ENCODE data around the gene CENPW. TPM values are rescaled to one million over a fixed set of nuclear protein-coding genes. Genes with fewer than 3 reads are reported as not detected.

Gene CENPW
- total RNA-seq, 1 donor from 2014 or later = not detected

GRCh38 chr6:126333729-126334128 lies 6.2 kb upstream of the CENPW start:
- no peaks in the 10 kb centered on the region for H3K9me3 ChIP-seq
- no peaks in the 10 kb centered on the region for H3K27me3 ChIP-seq
- no peaks in the 10 kb centered on the region for H3K36me3 ChIP-seq
- intact Hi-C loops (cut with DNase I) = loop anchor here (10.0 kb wide), 1 partner anchor 299 kb away; no protein-coding TSS in a partner anchor
- no peaks in the 10 kb centered on the region for H3K4me1 ChIP-seq
- no peak for DNase-seq (ENCODE audit: low spot score in 2 of 2)
- no peak overlapping the region for H3K4me3 ChIP-seq
- no peak overlapping the region for H3K27ac ChIP-seq
- TF ChIP-seq, protein P1, sequence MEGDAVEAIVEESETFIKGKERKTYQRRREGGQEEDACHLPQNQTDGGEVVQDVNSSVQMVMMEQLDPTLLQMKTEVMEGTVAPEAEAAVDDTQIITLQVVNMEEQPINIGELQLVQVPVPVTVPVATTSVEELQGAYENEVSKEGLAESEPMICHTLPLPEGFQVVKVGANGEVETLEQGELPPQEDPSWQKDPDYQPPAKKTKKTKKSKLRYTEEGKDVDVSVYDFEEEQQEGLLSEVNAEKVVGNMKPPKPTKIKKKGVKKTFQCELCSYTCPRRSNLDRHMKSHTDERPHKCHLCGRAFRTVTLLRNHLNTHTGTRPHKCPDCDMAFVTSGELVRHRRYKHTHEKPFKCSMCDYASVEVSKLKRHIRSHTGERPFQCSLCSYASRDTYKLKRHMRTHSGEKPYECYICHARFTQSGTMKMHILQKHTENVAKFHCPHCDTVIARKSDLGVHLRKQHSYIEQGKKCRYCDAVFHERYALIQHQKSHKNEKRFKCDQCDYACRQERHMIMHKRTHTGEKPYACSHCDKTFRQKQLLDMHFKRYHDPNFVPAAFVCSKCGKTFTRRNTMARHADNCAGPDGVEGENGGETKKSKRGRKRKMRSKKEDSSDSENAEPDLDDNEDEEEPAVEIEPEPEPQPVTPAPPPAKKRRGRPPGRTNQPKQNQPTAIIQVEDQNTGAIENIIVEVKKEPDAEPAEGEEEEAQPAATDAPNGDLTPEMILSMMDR (IDR thresholded peaks at IDR 0.05) = no peak

DNA sequence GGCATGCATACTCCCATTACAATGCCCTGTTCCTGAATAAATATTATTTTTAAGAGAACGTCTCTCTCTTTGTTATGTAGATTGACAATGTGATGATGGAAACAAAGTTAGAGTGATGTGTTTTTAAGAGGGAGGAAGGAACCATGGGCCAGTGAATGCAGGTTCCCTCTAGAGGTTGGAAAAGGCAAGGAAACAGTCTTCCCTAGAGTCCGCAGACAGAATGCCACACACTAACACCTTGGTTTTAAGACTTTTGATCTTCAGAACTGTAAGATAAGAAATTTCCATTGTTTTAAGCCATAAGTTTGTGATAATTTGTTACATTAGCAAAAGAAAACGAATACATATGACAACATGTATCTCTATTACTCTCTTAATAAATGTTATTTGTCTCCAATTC lies 4.7 kb upstream of the CENPW start:
- DNase-seq (ENCODE audit: low spot score in 2 of 2) = no peak
- TF ChIP-seq, protein P1 (IDR thresholded peaks at IDR 0.05) = no peak
- Histone ChIP-seq H3K9me3 (no peaks in the 10 kb centered on the region), H3K4me1 (no peaks in the 10 kb centered on the region), H3K4me3 (no peak overlapping the region), H3K27ac (no peak overlapping the region), H3K27me3 (no peaks in the 10 kb centered on the region), H3K36me3 (no peaks in the 10 kb centered on the region)
- intact Hi-C loops (cut with DNase I) = loop anchor here (10.0 kb wide), 1 partner anchor 300 kb away; no protein-coding TSS in a partner anchor

- H3K27ac ChIP-seq = peak overlapping the region in 1 of 2 donors; percentile 12
- peak in 1 of 2 donors; percentile 68 for DNase-seq (ENCODE audit: low spot score in 2 of 2)
- H3K27me3 ChIP-seq = no peaks in the 10 kb centered on the region
- TF ChIP-seq, protein P1 (IDR thresholded peaks at IDR 0.05) = no peak
- H3K4me3 ChIP-seq = no peak overlapping the region
- intact Hi-C loops (cut with DNase I) = loop anchor here (10.0 kb wide), 1 partner anchor 303 kb away; no protein-coding TSS in a partner anchor
- no peaks in the 10 kb centered on the region for H3K36me3 ChIP-seq
- H3K9me3 ChIP-seq = no peaks in the 10 kb centered on the region
- H3K4me1 ChIP-seq = peaks cover 4 to 7% of the 10 kb centered on the region in 2 donors
These were observed 2.6 kb upstream of the CENPW start for GRCh38 chr6:126337323-126337722.

DNA sequence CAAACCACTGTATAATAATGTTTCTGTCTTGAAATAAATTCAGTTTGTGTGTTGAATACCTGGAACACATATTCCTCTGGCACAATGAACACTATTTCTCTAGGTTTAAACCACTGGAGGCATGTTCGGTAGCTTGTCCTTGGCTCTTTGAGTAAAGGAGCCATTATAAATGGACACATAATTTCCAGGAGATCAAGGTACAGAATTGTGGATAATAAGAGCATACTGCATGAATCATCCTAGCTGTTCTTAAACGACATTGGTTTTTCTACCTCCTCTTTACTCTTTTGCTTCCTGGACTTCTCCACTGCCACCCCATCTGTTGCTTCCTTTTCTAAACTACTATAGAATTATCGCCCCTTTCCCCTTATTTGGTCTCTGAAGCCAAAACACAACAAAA lies 1.2 kb downstream of the CENPW start:
- TF ChIP-seq, protein P1 (IDR thresholded peaks at IDR 0.05) = no peak
- Histone ChIP-seq H3K4me3 (peak overlapping the region in 1 of 2 donors; percentile 91), H3K4me1 (peaks cover 4 to 7% of the 10 kb centered on the region in 2 donors), H3K27me3 (no peaks in the 10 kb centered on the region), H3K27ac (no peak overlapping the region), H3K9me3 (no peaks in the 10 kb centered on the region), H3K36me3 (no peaks in the 10 kb centered on the region)
- no peak for DNase-seq (ENCODE audit: low spot score in 2 of 2)
- intact Hi-C loops (cut with DNase I) = no loop called here

- no peak overlapping the region for H3K27ac ChIP-seq
- no peaks in the 10 kb centered on the region for H3K9me3 ChIP-seq
- TF ChIP-seq, protein P1 (IDR thresholded peaks at IDR 0.05) = no peak
- peaks cover 4 to 7% of the 10 kb centered on the region in 2 donors for H3K4me1 ChIP-seq
- H3K27me3 ChIP-seq = no peaks in the 10 kb centered on the region
- DNase-seq (ENCODE audit: low spot score in 2 of 2) = no peak
- intact Hi-C loops (cut with DNase I) = no loop called here
- H3K36me3 ChIP-seq = no peaks in the 10 kb centered on the region
- H3K4me3 ChIP-seq = no peak overlapping the region
These were observed 4.3 kb downstream of the CENPW start for GRCh38 chr6:126344181-126344580.

DNA sequence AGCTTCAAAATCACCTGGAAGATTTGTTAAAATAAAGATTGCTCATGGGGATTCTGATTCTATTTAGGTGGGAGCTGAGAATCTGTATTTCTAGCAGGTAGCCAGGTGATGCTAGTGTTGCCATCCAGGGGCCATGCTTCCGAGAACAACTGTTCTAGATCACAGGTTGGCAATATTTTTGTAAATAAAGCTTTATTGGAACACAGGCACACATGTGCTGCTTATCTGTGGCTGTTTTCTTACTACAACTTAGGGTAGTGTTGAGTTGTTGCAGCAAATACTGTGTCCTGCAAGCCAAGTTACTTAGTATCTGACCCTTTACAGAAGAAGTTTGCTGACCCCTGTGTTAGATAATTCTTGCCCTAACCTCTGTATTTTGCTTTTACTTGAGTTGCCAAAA lies 12.0 kb downstream of the CENPW start:
- DNase-seq (ENCODE audit: low spot score in 2 of 2) = no peak
- no peak overlapping the region for H3K4me3 ChIP-seq
- no peaks in the 10 kb centered on the region for H3K4me1 ChIP-seq
- H3K36me3 ChIP-seq = no peaks in the 10 kb centered on the region
- H3K9me3 ChIP-seq = peaks cover 0 to under 1% of the 10 kb centered on the region in 2 donors
- H3K27ac ChIP-seq = no peak overlapping the region
- TF ChIP-seq, protein P1 (IDR thresholded peaks at IDR 0.05) = no peak
- intact Hi-C loops (cut with DNase I) = no loop called here
- H3K27me3 ChIP-seq = no peaks in the 10 kb centered on the region
